ENCODE results near the gene ATP5F1D. TPM values are rescaled to one million over a fixed set of nuclear protein-coding genes. Genes with fewer than 3 reads are reported as not detected.

ATP5F1D gene
- total and polyA plus RNA-seq, 2 donors, result 47.6 to 150 TPM

DNA sequence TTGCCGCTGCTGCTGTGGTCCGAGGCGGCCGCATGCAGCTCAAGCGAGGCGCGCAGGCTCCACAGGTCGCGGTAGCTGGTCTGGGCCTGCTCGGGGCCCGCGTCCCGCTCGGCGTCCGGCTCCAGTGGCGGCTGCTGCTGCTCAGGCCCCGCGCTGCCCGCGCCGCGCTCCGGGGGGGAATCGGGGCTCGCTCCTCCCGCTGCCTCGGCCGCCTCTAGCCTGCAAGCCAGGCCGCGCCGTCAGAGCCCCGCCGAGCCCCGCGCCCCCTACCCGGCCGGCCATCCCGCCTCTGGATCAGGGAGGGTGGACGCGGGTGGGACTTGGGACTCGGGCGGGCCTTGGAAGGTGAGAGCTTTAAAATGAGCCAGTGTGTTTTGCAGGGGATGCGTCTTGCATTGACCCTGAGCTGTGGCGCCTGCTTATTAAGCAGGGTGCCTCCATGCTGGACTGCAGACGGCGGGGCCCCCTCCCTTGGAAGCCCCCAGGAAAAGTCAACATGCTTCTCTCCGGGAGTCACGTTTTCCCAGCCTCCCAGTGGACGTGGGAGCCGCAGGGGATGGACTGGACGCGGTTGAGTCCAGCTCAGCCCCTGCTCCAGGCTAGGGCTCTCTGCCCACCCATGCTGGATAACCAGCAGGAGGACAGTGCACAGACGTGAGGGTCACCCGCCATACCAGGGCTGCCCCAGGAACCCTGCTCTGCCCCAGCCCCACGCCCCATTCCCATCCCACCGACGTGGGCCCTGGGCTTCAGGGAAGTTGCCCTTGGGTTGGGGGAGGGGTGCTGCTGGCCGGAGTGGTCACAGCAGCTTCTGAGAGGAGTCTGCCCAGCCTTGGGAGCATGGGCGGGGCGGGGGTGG is 11.4 kb upstream of the ATP5F1D start:
- Histone ChIP-seq H3K27ac (ENCODE audit: low read depth in 1 of 2, low read length in 1 of 2) (no peak overlapping the region), H3K4me1 (ENCODE audit: control insufficient read depth in 2 of 2, insufficient read depth in 2 of 2, low read length in 2 of 2) (no peaks in the 10 kb centered on the region), H3K36me3 (ENCODE audit: control insufficient read depth in 2 of 2, insufficient read depth in 2 of 2, low read length in 1 of 2) (peaks cover 15 to 35% of the 10 kb centered on the region in 2 donors), H3K9me3 (ENCODE audit: control insufficient read depth in 2 of 2, insufficient read depth in 1 of 2, low read length in 1 of 2) (peaks cover 0 to 3% of the 10 kb centered on the region in 2 donors), H3K27me3 (ENCODE audit: control insufficient read depth in 2 of 2, insufficient read depth in 1 of 2, low read length in 1 of 2) (peaks cover 3 to 25% of the 10 kb centered on the region in 2 donors), H3K4me3 (ENCODE audit: low read length in 2 of 2) (no peak overlapping the region)
- 95% methylated on average over 61 of the region's 61 CpGs for WGBS
- no peak for DNase-seq (ENCODE audit: low read depth in 6 of 9, low spot score in 9 of 9)

DNA sequence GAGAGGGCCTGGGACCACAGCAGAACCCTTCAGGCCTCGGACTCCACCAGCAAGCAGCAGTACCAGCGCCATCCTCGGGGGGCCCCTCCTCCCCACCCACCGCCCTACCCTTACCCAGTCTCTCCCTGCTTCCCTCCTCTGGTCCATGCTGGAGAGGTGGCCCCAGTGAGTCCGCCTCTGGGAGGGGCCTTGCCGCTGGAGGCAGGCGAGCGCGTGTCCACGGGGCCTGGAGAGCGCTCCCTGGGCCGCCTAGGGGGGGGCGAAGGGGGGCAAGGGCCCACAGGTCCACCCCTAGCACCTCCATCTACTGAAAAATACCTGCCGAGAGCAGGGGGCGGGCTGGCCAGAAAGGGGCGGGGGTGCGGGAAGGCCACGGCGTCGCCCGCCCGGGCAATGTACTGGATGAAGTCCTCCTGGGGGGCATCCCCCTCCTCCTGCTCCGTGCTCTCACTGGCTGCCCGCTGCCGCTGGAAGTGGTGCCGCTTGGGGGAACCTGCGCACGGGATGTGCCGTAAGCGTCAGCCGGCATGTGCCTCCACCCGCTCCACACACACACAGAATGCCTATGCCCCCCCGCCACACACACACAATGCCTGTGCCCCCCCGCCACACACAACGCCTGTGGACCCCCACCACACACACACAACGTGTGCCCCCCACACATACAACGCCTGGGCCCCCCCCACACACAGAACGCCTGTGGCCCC is 10.6 kb upstream of the ATP5F1D start:
- no peak overlapping the region for H3K27ac ChIP-seq (ENCODE audit: low read depth in 1 of 2, low read length in 1 of 2)
- DNase-seq (ENCODE audit: low read depth in 6 of 9, low spot score in 9 of 9), result no peak
- peaks cover 11 to 33% of the 10 kb centered on the region in 2 donors for H3K27me3 ChIP-seq (ENCODE audit: control insufficient read depth in 2 of 2, insufficient read depth in 1 of 2, low read length in 1 of 2)
- WGBS, result 93% methylated on average over 38 of the region's 38 CpGs
- H3K9me3 ChIP-seq (ENCODE audit: control insufficient read depth in 2 of 2, insufficient read depth in 1 of 2, low read length in 1 of 2), result peaks cover 0 to 5% of the 10 kb centered on the region in 2 donors
- H3K4me3 ChIP-seq (ENCODE audit: low read length in 2 of 2), result no peak overlapping the region
- no peaks in the 10 kb centered on the region for H3K4me1 ChIP-seq (ENCODE audit: control insufficient read depth in 2 of 2, insufficient read depth in 2 of 2, low read length in 2 of 2)
- H3K36me3 ChIP-seq (ENCODE audit: control insufficient read depth in 2 of 2, insufficient read depth in 2 of 2, low read length in 1 of 2), result peaks cover 13 to 30% of the 10 kb centered on the region in 2 donors

DNA sequence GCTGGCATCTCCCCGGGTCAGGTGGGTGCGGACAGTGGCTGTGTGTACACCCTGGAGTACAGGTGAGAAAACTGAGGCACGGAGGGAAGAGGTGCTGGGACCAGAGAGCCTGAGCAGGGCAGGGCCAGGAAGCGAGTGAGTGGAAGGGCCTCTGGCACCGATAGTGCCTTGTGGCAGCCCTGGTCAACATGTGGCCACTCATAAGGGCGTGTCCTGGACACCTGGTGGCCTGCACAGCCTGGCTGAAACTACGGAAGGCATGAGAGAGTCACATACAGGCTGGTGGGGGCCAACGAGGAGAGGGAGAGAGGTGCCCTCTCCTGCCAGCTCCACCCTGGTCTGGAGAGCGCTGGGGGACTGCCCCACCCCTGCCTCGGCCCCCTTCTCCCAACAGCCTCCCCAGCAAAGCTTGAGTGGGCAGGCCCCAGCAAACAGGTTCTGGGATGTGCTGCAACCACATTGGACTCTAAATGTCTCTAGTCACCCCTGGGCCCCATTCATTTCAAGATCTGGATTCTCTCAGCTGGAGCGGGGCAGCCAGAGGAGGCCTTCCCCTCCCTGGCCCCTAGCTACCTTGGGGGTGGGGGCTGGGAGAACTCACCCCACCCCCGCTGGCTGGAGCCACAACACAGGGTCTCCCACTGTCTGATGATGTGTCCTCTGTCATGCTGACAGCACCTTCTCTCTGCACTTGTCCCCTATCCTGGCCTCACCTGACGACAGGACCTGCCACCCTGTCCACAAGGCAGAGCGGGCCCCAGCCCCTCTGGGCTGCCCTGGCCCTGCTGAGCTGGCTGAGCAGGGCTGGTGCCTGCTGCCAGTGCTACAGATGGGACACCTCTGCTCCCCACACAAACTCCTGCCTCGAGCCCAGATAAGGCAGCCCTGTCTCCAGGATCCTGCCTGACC is 9.6 kb upstream of the ATP5F1D start:
- no peak for DNase-seq (ENCODE audit: low read depth in 6 of 9, low spot score in 9 of 9)
- no peak overlapping the region for H3K4me3 ChIP-seq (ENCODE audit: low read length in 2 of 2)
- peaks cover 21 to 43% of the 10 kb centered on the region in 2 donors for H3K27me3 ChIP-seq (ENCODE audit: control insufficient read depth in 2 of 2, insufficient read depth in 1 of 2, low read length in 1 of 2)
- 89% methylated on average over 15 of the region's 15 CpGs for WGBS
- peaks cover under 1 to 2% of the 10 kb centered on the region in 2 donors for H3K4me1 ChIP-seq (ENCODE audit: control insufficient read depth in 2 of 2, insufficient read depth in 2 of 2, low read length in 2 of 2)
- no peak overlapping the region for H3K27ac ChIP-seq (ENCODE audit: low read depth in 1 of 2, low read length in 1 of 2)
- H3K9me3 ChIP-seq (ENCODE audit: control insufficient read depth in 2 of 2, insufficient read depth in 1 of 2, low read length in 1 of 2), result peaks cover 0 to 6% of the 10 kb centered on the region in 2 donors
- H3K36me3 ChIP-seq (ENCODE audit: control insufficient read depth in 2 of 2, insufficient read depth in 2 of 2, low read length in 1 of 2), result peaks cover 7 to 20% of the 10 kb centered on the region in 2 donors

DNA sequence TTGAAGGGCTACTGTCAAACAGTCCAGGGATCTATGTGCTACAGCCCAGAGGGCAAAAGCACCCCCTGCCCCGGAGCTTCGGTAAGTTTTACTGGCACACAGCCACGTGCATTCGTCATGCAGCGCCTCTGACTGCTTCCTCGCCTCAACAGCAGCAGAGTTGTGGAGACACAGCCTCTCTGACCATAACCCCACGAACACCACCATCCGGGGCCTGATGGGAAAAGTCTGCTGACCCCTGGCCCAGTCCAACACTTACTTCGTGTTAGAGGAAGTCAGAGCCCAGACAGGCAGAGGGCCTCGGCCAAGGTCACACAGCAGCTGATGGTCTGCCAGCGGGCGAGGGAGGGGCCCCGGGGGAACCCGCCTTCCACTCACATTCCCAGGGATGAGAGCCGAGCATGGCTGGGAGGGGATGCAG is 8.9 kb upstream of the ATP5F1D start:
- WGBS, result 69% methylated on average over 15 of the region's 15 CpGs
- Histone ChIP-seq H3K4me1 (ENCODE audit: control insufficient read depth in 2 of 2, insufficient read depth in 2 of 2, low read length in 2 of 2) (peaks cover 3 to 6% of the 10 kb centered on the region in 2 donors), H3K9me3 (ENCODE audit: control insufficient read depth in 2 of 2, insufficient read depth in 1 of 2, low read length in 1 of 2) (peaks cover 0 to 6% of the 10 kb centered on the region in 2 donors), H3K36me3 (ENCODE audit: control insufficient read depth in 2 of 2, insufficient read depth in 2 of 2, low read length in 1 of 2) (peaks cover 3 to 13% of the 10 kb centered on the region in 2 donors), H3K27ac (ENCODE audit: low read depth in 1 of 2, low read length in 1 of 2) (no peak overlapping the region), H3K4me3 (ENCODE audit: low read length in 2 of 2) (no peak overlapping the region), H3K27me3 (ENCODE audit: control insufficient read depth in 2 of 2, insufficient read depth in 1 of 2, low read length in 1 of 2) (peaks cover 28 to 49% of the 10 kb centered on the region in 2 donors)
- no peak for DNase-seq (ENCODE audit: low read depth in 6 of 9, low spot score in 9 of 9)

DNA sequence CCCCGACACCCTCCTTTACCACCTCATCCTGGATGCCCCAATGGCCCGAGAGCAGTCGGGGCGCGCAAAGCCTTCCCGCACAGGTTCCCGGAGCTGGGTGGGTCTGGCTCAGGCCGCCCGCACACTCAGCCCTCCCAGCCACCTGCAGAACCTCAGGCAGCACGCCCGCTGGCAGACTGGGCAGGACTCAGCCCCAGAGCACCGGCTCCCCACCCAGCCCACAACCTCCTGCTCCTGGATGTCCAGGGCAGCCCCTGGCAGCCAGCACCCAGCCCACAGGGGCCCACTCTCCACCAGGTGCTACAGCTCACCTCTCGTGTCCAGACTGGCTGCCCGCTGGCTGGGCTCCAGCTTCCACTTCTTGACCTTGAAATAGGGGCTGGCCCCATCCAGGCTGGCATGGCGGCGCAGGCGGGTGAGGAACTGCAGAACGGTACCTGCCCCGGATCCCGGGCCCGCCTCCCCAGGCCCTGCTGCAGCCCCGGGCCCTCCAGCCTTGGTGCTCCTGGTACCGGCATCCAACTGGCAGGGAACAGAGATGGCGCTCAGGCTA is 8.4 kb upstream of the ATP5F1D start:
- Histone ChIP-seq H3K27ac (ENCODE audit: low read depth in 1 of 2, low read length in 1 of 2) (no peak overlapping the region), H3K36me3 (ENCODE audit: control insufficient read depth in 2 of 2, insufficient read depth in 2 of 2, low read length in 1 of 2) (peaks cover 0 to 8% of the 10 kb centered on the region in 2 donors), H3K27me3 (ENCODE audit: control insufficient read depth in 2 of 2, insufficient read depth in 1 of 2, low read length in 1 of 2) (peaks cover 33 to 52% of the 10 kb centered on the region in 2 donors), H3K4me1 (ENCODE audit: control insufficient read depth in 2 of 2, insufficient read depth in 2 of 2, low read length in 2 of 2) (peaks cover 5 to 9% of the 10 kb centered on the region in 2 donors), H3K4me3 (ENCODE audit: low read length in 2 of 2) (no peak overlapping the region), H3K9me3 (ENCODE audit: control insufficient read depth in 2 of 2, insufficient read depth in 1 of 2, low read length in 1 of 2) (peaks cover 0 to 6% of the 10 kb centered on the region in 2 donors)
- DNase-seq (ENCODE audit: low read depth in 6 of 9, low spot score in 9 of 9), result no peak
- WGBS, result 94% methylated on average over 24 of the region's 24 CpGs

DNA sequence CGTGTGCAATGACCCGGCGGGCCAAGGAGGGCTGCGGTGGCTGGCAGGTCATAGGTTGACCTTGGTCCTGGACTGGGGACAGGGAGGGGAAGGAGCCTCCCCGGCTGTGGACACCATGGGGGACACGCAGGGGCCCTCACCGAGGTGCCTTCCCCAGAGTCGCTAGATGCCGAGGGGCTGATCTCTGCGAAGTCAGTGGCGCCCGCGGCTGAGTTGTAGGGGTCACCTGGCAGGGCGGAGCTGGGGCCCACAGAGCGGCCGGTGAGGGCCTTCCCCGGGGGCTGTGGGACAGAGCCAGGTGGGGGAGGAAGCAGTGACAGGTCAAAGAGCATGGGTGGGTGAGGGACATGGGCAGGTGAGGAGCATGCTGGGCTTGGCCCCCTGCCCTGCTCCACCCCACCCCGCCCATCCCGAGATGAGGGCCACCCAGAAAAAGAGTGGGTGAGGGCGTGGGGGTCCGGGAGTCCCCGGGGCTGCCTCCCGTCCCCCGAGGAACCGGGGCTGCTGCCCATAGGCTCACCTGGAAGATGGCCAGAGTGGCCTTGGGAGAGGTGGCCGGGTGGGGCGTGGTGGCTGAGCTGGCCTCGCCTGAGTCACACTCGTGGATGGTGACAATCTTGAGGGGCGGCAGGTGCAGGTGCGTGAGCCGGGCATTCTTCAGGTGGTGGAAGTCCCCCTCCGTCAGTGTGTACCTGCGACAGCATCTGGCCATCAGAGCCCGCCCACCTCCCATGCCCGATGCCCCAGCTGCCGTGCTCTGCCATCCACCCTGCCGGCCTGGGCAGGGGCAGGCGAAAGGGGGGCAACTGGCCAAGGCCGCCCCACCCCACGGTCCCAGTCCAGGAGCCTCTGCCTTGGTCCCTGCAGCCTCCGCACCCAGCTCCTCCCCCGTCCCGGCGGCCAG is 7.2 kb upstream of the ATP5F1D start:
- peaks cover 7 to 10% of the 10 kb centered on the region in 2 donors for H3K4me1 ChIP-seq (ENCODE audit: control insufficient read depth in 2 of 2, insufficient read depth in 2 of 2, low read length in 2 of 2)
- no peak overlapping the region for H3K27ac ChIP-seq (ENCODE audit: low read depth in 1 of 2, low read length in 1 of 2)
- DNase-seq (ENCODE audit: low read depth in 6 of 9, low spot score in 9 of 9), result no peak
- 94% methylated on average over 45 of the region's 45 CpGs for WGBS
- peaks cover 0 to 6% of the 10 kb centered on the region in 2 donors for H3K9me3 ChIP-seq (ENCODE audit: control insufficient read depth in 2 of 2, insufficient read depth in 1 of 2, low read length in 1 of 2)
- H3K36me3 ChIP-seq (ENCODE audit: control insufficient read depth in 2 of 2, insufficient read depth in 2 of 2, low read length in 1 of 2), result no peaks in the 10 kb centered on the region
- H3K4me3 ChIP-seq (ENCODE audit: low read length in 2 of 2), result no peak overlapping the region
- H3K27me3 ChIP-seq (ENCODE audit: control insufficient read depth in 2 of 2, insufficient read depth in 1 of 2, low read length in 1 of 2), result peaks cover 44 to 63% of the 10 kb centered on the region in 2 donors

DNA sequence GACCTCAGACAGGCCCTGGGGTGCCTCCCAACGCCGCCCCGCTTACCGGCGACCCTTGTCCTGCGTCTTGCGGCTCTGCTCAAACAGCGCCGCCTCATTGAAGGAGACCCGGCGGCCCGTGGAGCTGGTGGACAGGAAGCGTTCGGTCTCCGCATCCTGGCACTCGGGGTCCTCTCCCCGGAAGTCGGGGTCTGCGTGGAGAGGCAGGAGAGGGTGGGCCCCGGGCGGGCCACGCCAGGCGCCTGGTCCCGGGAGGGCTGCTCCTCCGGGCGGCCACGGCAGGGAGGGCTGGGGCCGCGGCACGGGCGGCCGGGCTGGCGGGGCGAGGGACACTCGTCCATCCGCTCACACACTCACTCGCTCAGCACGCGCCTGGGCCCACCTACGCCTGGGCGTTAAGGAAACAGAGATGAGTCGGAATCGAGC is 6.6 kb upstream of the ATP5F1D start:
- no peak for DNase-seq (ENCODE audit: low read depth in 6 of 9, low spot score in 9 of 9)
- Histone ChIP-seq H3K36me3 (ENCODE audit: control insufficient read depth in 2 of 2, insufficient read depth in 2 of 2, low read length in 1 of 2) (no peaks in the 10 kb centered on the region), H3K9me3 (ENCODE audit: control insufficient read depth in 2 of 2, insufficient read depth in 1 of 2, low read length in 1 of 2) (peaks cover 0 to 10% of the 10 kb centered on the region in 2 donors), H3K4me3 (ENCODE audit: low read length in 2 of 2) (no peak overlapping the region), H3K27me3 (ENCODE audit: control insufficient read depth in 2 of 2, insufficient read depth in 1 of 2, low read length in 1 of 2) (peaks cover 51 to 70% of the 10 kb centered on the region in 2 donors), H3K4me1 (ENCODE audit: control insufficient read depth in 2 of 2, insufficient read depth in 2 of 2, low read length in 2 of 2) (peaks cover 10 to 14% of the 10 kb centered on the region in 2 donors), H3K27ac (ENCODE audit: low read depth in 1 of 2, low read length in 1 of 2) (no peak overlapping the region)
- WGBS, result 94% methylated on average over 43 of the region's 43 CpGs

All from thymus (tissue), 11 donors.